GM12872 (cell line): ENCODE measurements around the gene WWOX.

Source experiments
- TF ChIP-seq, protein P1 (sequence below): IDR thresholded peaks from 3 replicates; pipeline ENCODE4 v1.5.1; 2011; ENCODE audit warnings: low read depth, mild to moderate bottlenecking, low read length, moderate library complexity; ENCODE audit not compliant: insufficient read depth

Gene WWOX

GRCh38 chr16:79169239-79169638 lies 1069.8 kb downstream of the WWOX start:
- TF ChIP-seq, protein P1, sequence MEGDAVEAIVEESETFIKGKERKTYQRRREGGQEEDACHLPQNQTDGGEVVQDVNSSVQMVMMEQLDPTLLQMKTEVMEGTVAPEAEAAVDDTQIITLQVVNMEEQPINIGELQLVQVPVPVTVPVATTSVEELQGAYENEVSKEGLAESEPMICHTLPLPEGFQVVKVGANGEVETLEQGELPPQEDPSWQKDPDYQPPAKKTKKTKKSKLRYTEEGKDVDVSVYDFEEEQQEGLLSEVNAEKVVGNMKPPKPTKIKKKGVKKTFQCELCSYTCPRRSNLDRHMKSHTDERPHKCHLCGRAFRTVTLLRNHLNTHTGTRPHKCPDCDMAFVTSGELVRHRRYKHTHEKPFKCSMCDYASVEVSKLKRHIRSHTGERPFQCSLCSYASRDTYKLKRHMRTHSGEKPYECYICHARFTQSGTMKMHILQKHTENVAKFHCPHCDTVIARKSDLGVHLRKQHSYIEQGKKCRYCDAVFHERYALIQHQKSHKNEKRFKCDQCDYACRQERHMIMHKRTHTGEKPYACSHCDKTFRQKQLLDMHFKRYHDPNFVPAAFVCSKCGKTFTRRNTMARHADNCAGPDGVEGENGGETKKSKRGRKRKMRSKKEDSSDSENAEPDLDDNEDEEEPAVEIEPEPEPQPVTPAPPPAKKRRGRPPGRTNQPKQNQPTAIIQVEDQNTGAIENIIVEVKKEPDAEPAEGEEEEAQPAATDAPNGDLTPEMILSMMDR = no peak

GRCh38 chr16:79170555-79171246 lies 1071.2 kb downstream of the WWOX start:
- TF ChIP-seq, protein P1 = no peak

- TF ChIP-seq, protein P1 = no peak
Observed at GRCh38 chr16:79171504-79171903, 1072.0 kb downstream of the WWOX start.

DNA sequence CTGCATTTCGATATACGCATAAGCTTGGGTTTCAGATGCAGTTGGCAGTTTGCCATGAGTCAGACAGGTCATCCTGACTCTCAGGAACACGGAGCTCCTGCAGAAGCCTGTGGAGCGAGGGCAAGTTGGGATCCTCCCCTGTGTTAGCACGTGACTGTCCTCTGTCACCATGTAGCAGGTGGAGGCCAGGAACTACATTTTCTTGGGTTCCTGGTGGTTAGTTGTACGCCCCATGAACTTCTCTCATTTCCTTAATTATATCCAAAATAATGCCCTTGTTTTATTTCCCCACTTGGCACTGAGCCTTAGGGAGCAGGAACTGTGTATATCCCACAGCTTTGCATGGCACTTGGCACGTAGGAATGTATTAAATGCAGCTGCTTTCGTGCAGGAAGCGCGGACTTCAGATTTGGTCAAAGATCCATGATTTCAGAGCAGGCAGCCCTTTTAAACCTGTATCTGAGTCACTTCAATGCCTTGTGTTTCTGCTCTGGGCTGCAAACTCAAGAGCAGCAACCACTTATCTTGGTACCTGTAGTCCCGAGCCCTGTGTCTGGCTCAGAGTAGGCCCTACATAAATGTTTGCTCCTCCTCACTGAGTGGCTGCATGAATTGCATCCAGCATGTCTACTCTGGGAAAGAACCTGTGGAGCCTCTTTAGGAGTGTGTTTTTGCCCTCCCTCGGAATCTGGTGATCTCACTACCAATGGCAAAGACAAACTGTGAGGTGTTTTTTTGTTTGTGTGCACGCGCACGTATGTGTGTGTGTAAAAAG lies 1072.7 kb downstream of the WWOX start:
- TF ChIP-seq, protein P1 = no peak

DNA sequence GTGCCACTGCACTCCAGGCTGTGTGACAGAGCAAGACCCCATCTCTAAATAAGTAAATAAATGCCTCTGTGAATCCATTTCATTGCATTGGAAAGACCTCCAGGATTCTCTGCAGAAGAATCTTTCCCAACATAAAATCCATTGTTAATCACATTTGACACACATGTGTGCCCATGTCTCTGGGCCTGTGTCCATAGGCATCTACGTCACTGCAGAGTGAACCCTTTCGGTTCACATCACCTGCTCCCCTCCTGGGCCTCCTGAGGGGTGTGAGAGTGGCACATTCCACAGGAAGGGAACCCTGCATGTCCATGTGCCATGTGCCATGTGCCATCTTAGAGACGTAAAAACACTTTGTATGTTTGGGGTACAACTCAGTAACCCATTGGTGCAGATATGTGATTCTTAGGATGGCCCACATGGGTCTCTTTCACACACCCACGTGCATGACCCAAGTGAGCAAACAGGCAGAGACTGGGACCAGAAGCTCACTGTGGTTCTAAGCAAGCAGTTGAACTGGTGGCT lies 1073.6 kb downstream of the WWOX start:
- TF ChIP-seq, protein P1 = no peak

- TF ChIP-seq, protein P1 = no peak
Observed at GRCh38 chr16:79173919-79174318, 1074.5 kb downstream of the WWOX start.

DNA sequence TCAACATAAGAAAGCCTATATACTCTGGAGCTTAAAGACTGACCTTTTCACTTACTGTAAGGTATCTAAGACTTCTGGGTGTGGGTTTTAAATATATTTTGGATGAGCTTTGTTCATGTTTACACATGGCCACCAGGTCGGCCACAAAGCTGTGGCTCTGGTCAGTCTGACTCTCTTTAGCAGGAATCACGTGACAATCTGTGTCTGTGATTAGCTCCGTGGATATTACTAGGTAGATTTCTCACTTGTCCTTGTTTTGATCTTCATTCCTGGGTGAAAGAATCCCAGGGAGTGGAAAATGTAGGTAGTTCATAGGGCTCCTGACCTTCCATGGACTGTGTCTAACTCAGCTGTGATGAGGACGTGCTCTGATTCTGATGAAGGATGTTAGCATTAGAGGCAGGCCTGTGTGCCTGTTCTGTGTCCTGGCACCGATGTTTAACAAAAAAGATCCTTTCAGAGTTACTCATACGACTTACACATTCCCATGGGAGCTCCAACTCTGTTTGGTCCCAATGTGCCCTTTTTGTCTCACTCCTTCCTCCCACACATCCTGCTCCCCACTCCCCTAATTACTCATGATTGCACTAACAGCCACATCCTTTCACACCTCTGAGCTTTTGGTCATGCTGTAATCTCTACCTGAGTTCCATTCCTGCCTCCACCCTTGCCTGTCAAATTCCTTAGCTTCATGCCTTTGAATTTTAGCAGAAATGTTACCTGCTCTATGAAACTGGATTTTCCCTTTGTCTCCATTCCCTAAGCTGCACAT lies 1076.0 kb downstream of the WWOX start:
- TF ChIP-seq, protein P1 = no peak
